ENCODE results near the gene TMSB15C. TPM values are rescaled to one million over a fixed set of nuclear protein-coding genes. Genes with fewer than 3 reads are reported as not detected.

Gene TMSB15C
- total RNA-seq, 1 experiment from 2014 or later = 3.5 TPM

GRCh38 chrX:104039689-104040505 lies 36.1 kb downstream of the TMSB15C start, which contains the start of gene H2BW2:
TSS of gene H2BW2 (plus strand) at chrX:104039956. CDS start at chrX:104039995, 39 bp downstream.
- Histone ChIP-seq H3K4me3 (ENCODE audit: low read length) (no peak within 1 kb of the TSS), H3K9ac (ENCODE audit: low read length) (no peak within 1 kb of the TSS), H3K9me3 (ENCODE audit: low read length) (no peaks in the 10 kb centered on the region), H3K4me1 (ENCODE audit: insufficient read depth, low read length) (no peaks in the 10 kb centered on the region), H2AFZ (ENCODE audit: low read length) (no peak within 1 kb of the TSS), H3K9me2 (replicated peaks; ENCODE audit: low read length) (no peaks in the 10 kb centered on the region), H3K27ac (ENCODE audit: low read length) (no peak within 1 kb of the TSS), H4K20me1 (ENCODE audit: low read length) (no peaks in the 10 kb centered on the region), H3K27me3 (ENCODE audit: low read length) (peaks cover 66% of the 10 kb centered on the region), H3K36me3 (ENCODE audit: low read depth, low read length) (no peaks in the 10 kb centered on the region), H3K79me2 (ENCODE audit: low read length) (no peaks in the 10 kb centered on the region), H3K4me2 (ENCODE audit: low read length) (no peak within 1 kb of the TSS), H3F3A (ENCODE audit: low read length, unreplicated experiment) (no peaks in the 10 kb centered on the region)
- intact Hi-C loops (cut with micrococcal nuclease) = no loop called here
- ChIA-PET POLR2A (ENCODE audit: unreplicated experiment) (no interaction called here), CTCF (no interaction called here)
- no TSS peak for BruUV-seq (replicated peaks)
- ATAC-seq (no peak), DNase-seq (no peak)
- no peak for TF ChIP-seq EZH2phosphoT487 (IDR thresholded peaks at IDR 0.05; ENCODE audit: borderline replicate concordance, low read length)
- TF ChIP-seq, protein P1, sequence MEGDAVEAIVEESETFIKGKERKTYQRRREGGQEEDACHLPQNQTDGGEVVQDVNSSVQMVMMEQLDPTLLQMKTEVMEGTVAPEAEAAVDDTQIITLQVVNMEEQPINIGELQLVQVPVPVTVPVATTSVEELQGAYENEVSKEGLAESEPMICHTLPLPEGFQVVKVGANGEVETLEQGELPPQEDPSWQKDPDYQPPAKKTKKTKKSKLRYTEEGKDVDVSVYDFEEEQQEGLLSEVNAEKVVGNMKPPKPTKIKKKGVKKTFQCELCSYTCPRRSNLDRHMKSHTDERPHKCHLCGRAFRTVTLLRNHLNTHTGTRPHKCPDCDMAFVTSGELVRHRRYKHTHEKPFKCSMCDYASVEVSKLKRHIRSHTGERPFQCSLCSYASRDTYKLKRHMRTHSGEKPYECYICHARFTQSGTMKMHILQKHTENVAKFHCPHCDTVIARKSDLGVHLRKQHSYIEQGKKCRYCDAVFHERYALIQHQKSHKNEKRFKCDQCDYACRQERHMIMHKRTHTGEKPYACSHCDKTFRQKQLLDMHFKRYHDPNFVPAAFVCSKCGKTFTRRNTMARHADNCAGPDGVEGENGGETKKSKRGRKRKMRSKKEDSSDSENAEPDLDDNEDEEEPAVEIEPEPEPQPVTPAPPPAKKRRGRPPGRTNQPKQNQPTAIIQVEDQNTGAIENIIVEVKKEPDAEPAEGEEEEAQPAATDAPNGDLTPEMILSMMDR (conservative IDR thresholded peaks at IDR 0.05; ENCODE audit: low read depth, low read length) = no peak
- TF ChIP-seq EZH2 (IDR thresholded peaks at IDR 0.05; ENCODE audit: low read length, unreplicated experiment) = no peak

Other genes with a start within 250 kb of the TMSB15C start
- gene RAB9B, start 244.0 kb downstream of the TMSB15C start, total RNA-seq (2014; rRNA removed) = 1.2 and 1.5 TPM in 2 replicates
- gene TMSB15B, start 113.6 kb downstream of the TMSB15C start, total RNA-seq (2014; rRNA removed) = 3.1 and 7.7 TPM in 2 replicates
- not detected in 2 replicates for gene H2BW1, start 62.5 kb downstream of the TMSB15C start, total RNA-seq (2014; rRNA removed)
- not detected in 2 replicates for gene H2BW2, start 36.3 kb downstream of the TMSB15C start, total RNA-seq (2014; rRNA removed)
- 0.23 and 5.8 TPM in 2 replicates for gene ZCCHC18, start 36.3 kb upstream of the TMSB15C start, total RNA-seq (2014; rRNA removed)
- gene SLC25A53, start 80.8 kb upstream of the TMSB15C start, total RNA-seq (2014; rRNA removed) = 6.6 and 12.4 TPM in 2 replicates
- gene FAM199X, start 90.2 kb upstream of the TMSB15C start, total RNA-seq (2014; rRNA removed) = 25.9 and 26.0 TPM in 2 replicates
- not detected in 2 replicates for gene ESX1, start 178.7 kb upstream of the TMSB15C start, total RNA-seq (2014; rRNA removed)